Karpas-422 (cell line): Measurements from ENCODE around the gene STK32B. TPM values are rescaled to one million over a fixed set of nuclear protein-coding genes. Genes with fewer than 3 reads are reported as not detected.
"Not testable (repeated sequence)": the region's sequence is repeated elsewhere in the genome, so short reads cannot be mapped to it uniquely, and the experiment has no call there.

Experiments used
- DNase-seq: peaks from one replicate; pipeline ENCODE4 v3.0.0-alpha.2; 2015
- H2AFZ ChIP-seq: fragments of 200-600 bp; sonication (generic); 2 replicates; pipeline ENCODE4 v1.6.1; 2014; ENCODE audit warnings: antibody characterized with exemption, low read length, mixed read lengths
- H3K27ac ChIP-seq: fragments of 200-600 bp; sonication (generic); 2 replicates; pipeline ENCODE4 v1.5.1; 2014; ENCODE audit warnings: mild to moderate bottlenecking, low read length, moderate library complexity
- H3K27me3 ChIP-seq: fragments of 200-600 bp; sonication (generic); 2 replicates; pipeline ENCODE4 v1.6.1; 2014; ENCODE audit warnings: low read length, mixed read lengths
- H3K36me3 ChIP-seq: fragments of 200-600 bp; sonication (generic); 2 replicates; pipeline ENCODE4 v1.6.1; 2014; ENCODE audit warnings: low read length, mixed read lengths; ENCODE audit not compliant: insufficient read depth
- H3K4me1 ChIP-seq: fragments of 200-600 bp; sonication (generic); 2 replicates; pipeline ENCODE4 v1.6.1; 2014; ENCODE audit warnings: mild to moderate bottlenecking, low read length, mixed read lengths
- H3K4me2 ChIP-seq: fragments of 200-600 bp; sonication (generic); 2 replicates; pipeline ENCODE4 v1.6.1; 2014; ENCODE audit warnings: low read length, low read depth, mild to moderate bottlenecking; ENCODE audit not compliant: poor library complexity, severe bottlenecking
- H3K4me3 ChIP-seq: fragments of 200-600 bp; sonication (generic); 2 replicates; pipeline ENCODE4 v1.5.1; 2014; ENCODE audit warnings: mild to moderate bottlenecking, antibody characterized with exemption, low read length, mixed read lengths
- H3K79me2 ChIP-seq: fragments of 200-600 bp; sonication (generic); 2 replicates; pipeline ENCODE4 v1.6.1; 2014; ENCODE audit warnings: mild to moderate bottlenecking, low read length, mixed read lengths
- H3K9ac ChIP-seq: fragments of 200-600 bp; sonication (generic); 2 replicates; pipeline ENCODE4 v1.6.0; 2014; ENCODE audit warnings: low read length
- H3K9me2 ChIP-seq: fragments of 200-600 bp; sonication (generic), shearing (Covaris generic); replicated peaks from 2 replicates; pipeline ENCODE4 v1.6.0; 2014; ENCODE audit warnings: mild to moderate bottlenecking, low read length, moderate library complexity; ENCODE audit not compliant: insufficient read depth
- H3K9me3 ChIP-seq: fragments of 300-700, 200-600 bp; sonication (generic); 2 replicates; pipeline ENCODE4 v1.6.1; 2014; ENCODE audit warnings: low read length, mixed read lengths
- H4K20me1 ChIP-seq: fragments of 200-600 bp; sonication (generic); 2 replicates; pipeline ENCODE4 v1.6.1; 2014; ENCODE audit warnings: mild to moderate bottlenecking, antibody characterized with exemption, low read length, low read depth; ENCODE audit not compliant: insufficient read depth
- total RNA-seq: library from RNA; depleted of rRNA; stranded (reverse); fragments of >200 nt; shearing (Covaris generic); gene quantifications from 2 replicates; pipeline ENCODE4 v1.2.3, GENCODE V29; 2014; ENCODE audit warnings: low replicate concordance

Gene STK32B
- total RNA-seq, 1 experiment from 2014 or later = not detected

- no peaks in the 10 kb centered on the region for H3K27me3 ChIP-seq
- no peaks in the 10 kb centered on the region for H3K9me3 ChIP-seq
- no peaks in the 10 kb centered on the region for H3K79me2 ChIP-seq
- no peaks in the 10 kb centered on the region for H3K36me3 ChIP-seq
- H3K4me3 ChIP-seq = no peak overlapping the region
- no peaks in the 10 kb centered on the region for H4K20me1 ChIP-seq
- no peaks in the 10 kb centered on the region for H3K4me1 ChIP-seq
- H3K4me2 ChIP-seq = no peak overlapping the region
- H3K27ac ChIP-seq = no peak overlapping the region
- no peak for DNase-seq
- H2AFZ ChIP-seq = no peak overlapping the region
- H3K9ac ChIP-seq = no peak overlapping the region
- no peaks in the 10 kb centered on the region for H3K9me2 ChIP-seq
These were observed 114.4 kb downstream of the STK32B start for GRCh38 chr4:5165420-5166369.

GRCh38 chr4:5166377-5166776 is 115.1 kb downstream of the STK32B start:
- no peaks in the 10 kb centered on the region for H3K36me3 ChIP-seq
- no peaks in the 10 kb centered on the region for H4K20me1 ChIP-seq
- H3K4me3 ChIP-seq = no peak overlapping the region
- no peak overlapping the region for H3K4me2 ChIP-seq
- H3K9me2 ChIP-seq = no peaks in the 10 kb centered on the region
- H3K27me3 ChIP-seq = no peaks in the 10 kb centered on the region
- no peaks in the 10 kb centered on the region for H3K79me2 ChIP-seq
- no peak overlapping the region for H3K9ac ChIP-seq
- DNase-seq = no peak
- H2AFZ ChIP-seq = no peak overlapping the region
- H3K4me1 ChIP-seq = no peaks in the 10 kb centered on the region
- no peaks in the 10 kb centered on the region for H3K9me3 ChIP-seq
- H3K27ac ChIP-seq = no peak overlapping the region

GRCh38 chr4:5168891-5169290 is 117.6 kb downstream of the STK32B start:
- Histone ChIP-seq H3K27me3 (no peaks in the 10 kb centered on the region), H3K9me2 (no peaks in the 10 kb centered on the region), H2AFZ (no peak overlapping the region), H3K4me1 (no peaks in the 10 kb centered on the region), H3K4me3 (no peak overlapping the region), H4K20me1 (no peaks in the 10 kb centered on the region), H3K79me2 (no peaks in the 10 kb centered on the region), H3K9ac (no peak overlapping the region), H3K4me2 (no peak overlapping the region), H3K36me3 (no peaks in the 10 kb centered on the region), H3K9me3 (no peaks in the 10 kb centered on the region), H3K27ac (no peak overlapping the region)
- DNase-seq = no peak

- not testable (repeated sequence) for H3K9ac ChIP-seq, H3K79me2 ChIP-seq, H3K27me3 ChIP-seq, H3K4me2 ChIP-seq, H2AFZ ChIP-seq, H3K4me1 ChIP-seq, H4K20me1 ChIP-seq, H3K9me2 ChIP-seq, H3K4me3 ChIP-seq, H3K27ac ChIP-seq, H3K9me3 ChIP-seq, H3K36me3 ChIP-seq, DNase-seq
These were observed 124.6 kb downstream of the STK32B start for GRCh38 chr4:5175836-5176235.

GRCh38 chr4:5184606-5185005 is 133.3 kb downstream of the STK32B start:
- Histone ChIP-seq H3K27me3 (no peaks in the 10 kb centered on the region), H3K79me2 (no peaks in the 10 kb centered on the region), H3K27ac (no peak overlapping the region), H3K4me1 (no peaks in the 10 kb centered on the region), H3K4me2 (no peak overlapping the region), H3K9me2 (no peaks in the 10 kb centered on the region), H3K36me3 (no peaks in the 10 kb centered on the region), H3K9ac (no peak overlapping the region), H2AFZ (no peak overlapping the region), H4K20me1 (no peaks in the 10 kb centered on the region), H3K9me3 (no peaks in the 10 kb centered on the region), H3K4me3 (no peak overlapping the region)
- no peak for DNase-seq

- Histone ChIP-seq H2AFZ (no peak overlapping the region), H3K4me1 (no peaks in the 10 kb centered on the region), H3K9ac (no peak overlapping the region), H4K20me1 (no peaks in the 10 kb centered on the region), H3K9me2 (no peaks in the 10 kb centered on the region), H3K27ac (no peak overlapping the region), H3K79me2 (no peaks in the 10 kb centered on the region), H3K4me2 (no peak overlapping the region), H3K9me3 (no peaks in the 10 kb centered on the region), H3K36me3 (no peaks in the 10 kb centered on the region), H3K4me3 (no peak overlapping the region), H3K27me3 (no peaks in the 10 kb centered on the region)
- no peak for DNase-seq
These were observed 134.3 kb downstream of the STK32B start for GRCh38 chr4:5185551-5185950.

GRCh38 chr4:5186271-5187064 is 135.2 kb downstream of the STK32B start:
- H3K79me2 ChIP-seq = no peaks in the 10 kb centered on the region
- no peaks in the 10 kb centered on the region for H3K27me3 ChIP-seq
- no peaks in the 10 kb centered on the region for H4K20me1 ChIP-seq
- H3K4me1 ChIP-seq = no peaks in the 10 kb centered on the region
- no peaks in the 10 kb centered on the region for H3K36me3 ChIP-seq
- H3K27ac ChIP-seq = no peak overlapping the region
- H2AFZ ChIP-seq = no peak overlapping the region
- no peaks in the 10 kb centered on the region for H3K9me2 ChIP-seq
- no peak overlapping the region for H3K4me2 ChIP-seq
- no peak for DNase-seq
- H3K9me3 ChIP-seq = no peaks in the 10 kb centered on the region
- no peak overlapping the region for H3K4me3 ChIP-seq
- H3K9ac ChIP-seq = no peak overlapping the region

- H3K36me3 ChIP-seq = no peaks in the 10 kb centered on the region
- H3K9me3 ChIP-seq = no peaks in the 10 kb centered on the region
- no peak overlapping the region for H3K4me3 ChIP-seq
- H3K9me2 ChIP-seq = no peaks in the 10 kb centered on the region
- no peaks in the 10 kb centered on the region for H3K79me2 ChIP-seq
- no peaks in the 10 kb centered on the region for H3K4me1 ChIP-seq
- H3K9ac ChIP-seq = no peak overlapping the region
- no peak overlapping the region for H3K27ac ChIP-seq
- no peaks in the 10 kb centered on the region for H3K27me3 ChIP-seq
- H4K20me1 ChIP-seq = no peaks in the 10 kb centered on the region
- H3K4me2 ChIP-seq = no peak overlapping the region
- DNase-seq = no peak
- no peak overlapping the region for H2AFZ ChIP-seq
These were observed 136.8 kb downstream of the STK32B start for GRCh38 chr4:5188130-5188529.
